Astrocyte of the cerebellum (primary cell): Measurements from ENCODE around the gene ID1.
"Not testable (repeated sequence)": the region's sequence is repeated elsewhere in the genome, so short reads cannot be mapped to it uniquely, and the experiment has no call there.

Source experiments
- DNase-seq: peaks from one replicate; pipeline ENCODE4 v3.0.0-alpha.2; 2011; ENCODE audit warnings: low read depth
- H3K4me3 ChIP-seq: 2 replicates; pipeline ENCODE4 v1.5.1; 2011; ENCODE audit warnings: mild to moderate bottlenecking, low read depth, low read length, moderate library complexity
- in situ Hi-C: cut with HindIII; loops from 2 replicates; pipeline ENCODE4 v1.10.0; 2017; ENCODE audit warnings: low sequenced_read_pairs
- TF ChIP-seq, protein P1 (sequence below): IDR thresholded peaks from 2 replicates; pipeline ENCODE4 v1.5.1; 2012; ENCODE audit warnings: low read length, low read depth, moderate library complexity, mild to moderate bottlenecking; ENCODE audit errors: missing control alignments

Gene ID1

DNA sequence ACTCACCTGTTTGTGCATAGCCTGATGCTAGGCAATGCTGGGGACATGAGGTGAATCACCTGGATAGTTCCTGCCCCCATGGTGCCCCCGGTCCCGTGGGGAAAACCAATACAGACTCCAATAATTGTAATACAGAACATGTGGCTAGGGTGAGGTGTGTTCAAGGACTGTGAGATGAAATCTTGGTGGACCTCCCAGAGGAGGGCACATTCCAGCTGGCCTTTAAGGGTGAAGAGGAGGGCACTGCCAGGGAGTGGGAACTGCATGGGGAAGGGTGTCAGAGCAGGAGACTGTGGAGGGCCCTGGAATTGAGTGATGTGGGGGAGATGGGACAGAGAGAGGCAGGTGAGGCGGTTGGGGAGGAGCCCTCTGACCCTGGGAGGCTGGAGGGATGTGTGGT lies 35.2 kb downstream of the ID1 start:
- in situ Hi-C loops, result no loop called here
- TF ChIP-seq, protein P1, sequence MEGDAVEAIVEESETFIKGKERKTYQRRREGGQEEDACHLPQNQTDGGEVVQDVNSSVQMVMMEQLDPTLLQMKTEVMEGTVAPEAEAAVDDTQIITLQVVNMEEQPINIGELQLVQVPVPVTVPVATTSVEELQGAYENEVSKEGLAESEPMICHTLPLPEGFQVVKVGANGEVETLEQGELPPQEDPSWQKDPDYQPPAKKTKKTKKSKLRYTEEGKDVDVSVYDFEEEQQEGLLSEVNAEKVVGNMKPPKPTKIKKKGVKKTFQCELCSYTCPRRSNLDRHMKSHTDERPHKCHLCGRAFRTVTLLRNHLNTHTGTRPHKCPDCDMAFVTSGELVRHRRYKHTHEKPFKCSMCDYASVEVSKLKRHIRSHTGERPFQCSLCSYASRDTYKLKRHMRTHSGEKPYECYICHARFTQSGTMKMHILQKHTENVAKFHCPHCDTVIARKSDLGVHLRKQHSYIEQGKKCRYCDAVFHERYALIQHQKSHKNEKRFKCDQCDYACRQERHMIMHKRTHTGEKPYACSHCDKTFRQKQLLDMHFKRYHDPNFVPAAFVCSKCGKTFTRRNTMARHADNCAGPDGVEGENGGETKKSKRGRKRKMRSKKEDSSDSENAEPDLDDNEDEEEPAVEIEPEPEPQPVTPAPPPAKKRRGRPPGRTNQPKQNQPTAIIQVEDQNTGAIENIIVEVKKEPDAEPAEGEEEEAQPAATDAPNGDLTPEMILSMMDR, result no peak
- DNase-seq, result no peak
- H3K4me3 ChIP-seq, result no peak overlapping the region

DNA sequence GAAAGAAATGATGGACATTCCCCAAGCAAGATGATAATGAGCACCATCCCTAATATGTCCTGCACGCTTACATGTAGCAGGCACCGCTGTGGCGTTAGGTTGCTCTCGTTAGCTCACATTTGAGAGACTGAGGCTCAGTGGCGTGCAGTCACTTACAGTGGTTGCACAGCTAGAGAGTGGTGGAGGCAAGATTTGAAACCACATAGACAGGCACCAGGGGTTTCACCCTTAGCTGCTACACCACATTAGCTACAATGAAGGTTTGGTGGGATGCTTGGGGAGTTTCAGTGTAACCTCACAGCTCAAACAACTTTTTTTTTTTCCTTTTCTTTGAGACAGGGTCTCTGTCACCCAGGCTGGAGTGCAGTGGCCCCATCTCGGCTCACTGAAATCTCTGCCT lies 36.3 kb downstream of the ID1 start:
- TF ChIP-seq, protein P1, result no peak
- in situ Hi-C loops, result no loop called here
- H3K4me3 ChIP-seq, result no peak overlapping the region
- DNase-seq, result no peak

DNA sequence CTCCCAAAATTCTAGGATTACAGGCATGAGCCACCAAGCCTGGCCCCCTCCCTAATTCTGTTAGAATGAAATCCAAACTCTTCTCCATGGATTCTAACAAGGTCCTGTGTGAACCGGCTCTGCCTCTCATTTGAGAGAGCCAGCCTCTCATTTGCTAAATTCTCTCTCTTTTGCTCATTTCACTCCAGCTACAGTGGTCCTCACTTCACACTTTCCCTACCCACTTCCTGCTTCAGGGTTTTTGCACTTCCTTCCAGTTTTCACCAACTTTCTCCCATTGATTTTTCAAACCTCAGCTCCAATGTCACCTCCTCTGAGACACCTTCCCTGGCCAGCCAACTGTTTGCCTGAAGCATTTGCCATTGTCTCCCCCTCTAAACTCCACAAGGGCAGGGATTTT lies 37.7 kb downstream of the ID1 start:
- no peak overlapping the region for H3K4me3 ChIP-seq
- TF ChIP-seq, protein P1, result no peak
- in situ Hi-C loops, result no loop called here
- no peak for DNase-seq

DNA sequence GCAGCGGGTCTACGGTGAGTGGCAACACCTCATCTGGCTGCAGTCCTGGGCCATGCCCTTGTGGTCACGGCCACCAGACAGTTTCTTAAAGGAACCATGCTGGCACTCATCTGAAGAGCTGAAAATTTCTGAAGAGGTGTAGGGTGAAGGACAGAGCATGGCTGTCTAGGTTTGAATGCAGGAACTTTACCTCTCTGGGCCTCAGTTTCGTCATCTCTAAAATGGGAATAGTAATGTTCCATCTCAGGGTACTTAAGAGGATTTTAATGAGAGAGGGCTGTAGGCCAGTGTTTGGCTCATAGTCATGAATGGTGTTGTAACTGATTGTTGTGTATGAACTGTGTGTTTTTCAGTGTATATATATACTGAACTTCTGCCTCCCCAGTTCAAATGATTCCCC lies 38.4 kb downstream of the ID1 start:
- no peak for DNase-seq
- in situ Hi-C loops, result no loop called here
- TF ChIP-seq, protein P1, result no peak
- H3K4me3 ChIP-seq, result no peak overlapping the region

DNA sequence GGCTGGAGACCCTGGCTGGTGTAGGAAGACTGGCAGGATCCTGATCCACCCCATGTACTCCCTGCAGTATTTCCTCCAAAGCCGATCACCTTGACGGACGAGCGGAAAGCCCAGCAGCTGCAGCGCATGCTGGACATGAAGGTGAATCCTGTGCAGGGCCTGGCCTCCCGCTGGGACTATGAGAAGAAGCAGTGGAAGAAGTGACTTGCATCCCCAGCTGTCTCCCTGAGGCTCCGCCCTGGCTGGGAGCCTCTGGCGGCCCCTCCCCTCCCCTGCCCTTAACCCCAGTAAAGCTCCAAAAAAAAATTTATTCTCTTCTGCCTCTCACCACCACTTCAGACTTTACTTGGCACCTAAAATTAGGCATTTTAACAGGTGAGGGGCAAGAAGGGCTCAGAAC lies 39.6 kb downstream of the ID1 start:
- DNase-seq, result no peak
- in situ Hi-C loops, result no loop called here

DNA sequence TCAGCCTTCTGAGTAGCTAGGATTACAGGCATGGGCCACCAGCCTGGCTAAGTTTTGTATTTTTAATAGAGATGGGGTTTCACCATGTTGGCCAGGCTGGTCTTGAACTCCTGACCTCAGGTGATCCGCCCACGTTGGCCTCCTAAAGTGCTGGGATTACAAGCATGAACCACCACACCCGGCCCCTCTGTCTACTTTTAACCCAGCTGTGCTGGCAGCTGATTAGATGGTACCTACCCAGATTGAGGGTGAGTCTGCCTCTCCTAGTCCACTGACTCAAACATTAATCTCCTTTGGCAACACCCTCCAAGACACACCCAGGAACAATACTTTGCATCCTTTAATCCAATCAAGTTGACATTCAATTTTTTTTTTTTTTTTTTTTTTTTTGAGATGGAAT lies 43.0 kb downstream of the ID1 start:
- in situ Hi-C loops, H3K4me3 ChIP-seq, DNase-seq: not testable (repeated sequence)

More for the DNA sequence above, 39.6 kb downstream of the ID1 start:
- no peak overlapping the region for H3K4me3 ChIP-seq
- TF ChIP-seq, protein P1, result no peak

DNA sequence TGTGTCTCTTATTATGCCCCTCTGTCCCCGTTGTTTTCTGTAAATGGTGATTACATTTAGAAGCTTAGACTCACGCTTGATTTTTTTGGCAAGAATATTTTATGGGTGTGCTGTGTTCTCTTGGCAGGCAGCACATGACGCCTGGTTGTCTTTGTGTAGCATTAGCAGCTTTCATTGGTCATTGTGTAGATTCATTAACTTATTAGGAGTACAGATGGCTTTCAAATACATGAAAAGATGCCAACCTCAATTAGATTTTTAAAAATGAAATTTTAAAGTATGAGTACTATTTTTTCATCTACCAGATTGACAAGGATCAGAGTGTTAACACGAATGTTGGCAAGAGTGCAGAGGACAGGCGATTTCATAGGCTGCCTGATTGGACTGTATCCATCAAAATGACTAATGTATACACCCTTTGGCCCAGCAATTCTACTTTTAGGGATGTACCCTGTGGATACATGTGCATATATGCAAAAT lies 47.9 kb downstream of the ID1 start:
- no peak for DNase-seq
- H3K4me3 ChIP-seq, result no peak overlapping the region
- in situ Hi-C loops, result no loop called here
- TF ChIP-seq, protein P1, result no peak
